Esophagus muscularis mucosa (tissue), 4 donors: ENCODE data around the gene MGAT4C.

Experiments
- CTCF ChIP-seq, 3 experiments: fragments of 200-600 bp in 2 of 3; fragments of 450-650 bp in 1 of 3; sonication (generic) in 2 of 3; IDR thresholded peaks; one replicate each; pipeline ENCODE4 v1.5.1; 2017 to 2019; ENCODE audit warnings: antibody characterized with exemption in 3 of 3, mild to moderate bottlenecking in 2 of 3, moderate library complexity in 1 of 3
- EP300 ChIP-seq: sonication (generic); formaldehyde crosslinking; IDR thresholded peaks from one replicate; pipeline ENCODE4 v1.6.1; 2017; ENCODE audit warnings: antibody characterized with exemption
- POLR2A ChIP-seq: fragments of 450-650 bp; IDR thresholded peaks from one replicate; pipeline ENCODE4 v1.6.1; 2017; ENCODE audit warnings: antibody characterized with exemption, moderate library complexity, mild to moderate bottlenecking, low read depth
- POLR2AphosphoS5 ChIP-seq, 2 donors: sonication (generic); formaldehyde crosslinking; IDR thresholded peaks; one replicate each; pipeline ENCODE4 v1.6.1; 2017; ENCODE audit warnings: antibody characterized with exemption in 2 of 2

- TF ChIP-seq CTCF (IDR thresholded peaks at IDR 0.05): no peak
- no peak for TF ChIP-seq POLR2A
- no peak for TF ChIP-seq EP300
- TF ChIP-seq POLR2AphosphoS5 (IDR thresholded peaks at IDR 0.05): no peak
Observed at GRCh38 chr12:85947286-85947685, 308.9 kb downstream of the MGAT4C start.
